H9 (cell line): ENCODE results near the gene DNAAF1. TPM values are rescaled to one million over a fixed set of nuclear protein-coding genes. Genes with fewer than 3 reads are reported as not detected.

Source experiments
- DNase-seq: peaks from one replicate; pipeline ENCODE4 v3.0.0-alpha.2; 2017
- H2AFZ ChIP-seq: one replicate; pipeline ENCODE4 v1.6.1; 2013; ENCODE audit warnings: mild to moderate bottlenecking, low read length, control low read depth, moderate library complexity
- H2AK5ac ChIP-seq: 2 replicates; pipeline ENCODE4 v1.6.1; 2013; ENCODE audit warnings: low read length, control low read depth, mixed read lengths; ENCODE audit not compliant: insufficient read length
- H2BK120ac ChIP-seq: one replicate; pipeline ENCODE4 v1.6.1; 2013; ENCODE audit warnings: low read depth, mild to moderate bottlenecking, low read length, control low read depth, inconsistent platforms; ENCODE audit not compliant: poor library complexity, severe bottlenecking
- H2BK12ac ChIP-seq: 2 replicates; pipeline ENCODE4 v1.6.1; 2013; ENCODE audit warnings: low read length, control low read depth, mixed read lengths, low read depth; ENCODE audit not compliant: insufficient read length
- H2BK15ac ChIP-seq: 2 replicates; pipeline ENCODE4 v1.6.1; 2013; ENCODE audit warnings: low read depth, low read length, control low read depth
- H2BK20ac ChIP-seq: one replicate; pipeline ENCODE4 v1.6.1; 2013; ENCODE audit warnings: low read depth, mild to moderate bottlenecking, low read length, control low read depth, inconsistent platforms; ENCODE audit not compliant: poor library complexity, severe bottlenecking
- H2BK5ac ChIP-seq: 2 replicates; pipeline ENCODE4 v1.6.1; 2013; ENCODE audit warnings: low read length, control low read depth, mixed read lengths; ENCODE audit not compliant: insufficient read length
- H3K14ac ChIP-seq: 2 replicates; pipeline ENCODE4 v1.6.1; 2013; ENCODE audit warnings: low read length, control low read depth; ENCODE audit not compliant: insufficient read depth
- H3K18ac ChIP-seq: 2 replicates; pipeline ENCODE4 v1.6.1; 2013; ENCODE audit warnings: low read depth, mild to moderate bottlenecking, mixed read lengths, low read length, control low read depth; ENCODE audit not compliant: insufficient read length
- H3K23ac ChIP-seq: 2 replicates; pipeline ENCODE4 v1.6.1; 2013; ENCODE audit warnings: low read length, control low read depth, mixed read lengths, low read depth; ENCODE audit not compliant: insufficient read length
- H3K23me2 ChIP-seq: 2 replicates; pipeline ENCODE4 v1.6.1; 2013; ENCODE audit warnings: low read depth, mild to moderate bottlenecking, mixed read lengths, low read length, control low read depth; ENCODE audit not compliant: insufficient read length, poor library complexity, severe bottlenecking
- H3K27ac ChIP-seq: 2 replicates; pipeline ENCODE4 v1.5.1; 2013; ENCODE audit warnings: low read length, control low read depth, mixed read lengths, low read depth; ENCODE audit not compliant: insufficient read length
- H3K27me3 ChIP-seq: 2 replicates; pipeline ENCODE4 v1.6.1; 2013; ENCODE audit warnings: low read length, control low read depth, inconsistent platforms; ENCODE audit not compliant: insufficient read depth
- H3K4ac ChIP-seq: 2 replicates; pipeline ENCODE4 v1.6.1; 2013; ENCODE audit warnings: low read depth, mild to moderate bottlenecking, control low read depth, inconsistent platforms, low read length, moderate library complexity
- H3K4me1 ChIP-seq: 2 replicates; pipeline ENCODE4 v1.6.1; 2013; ENCODE audit warnings: low read length, control low read depth, inconsistent platforms; ENCODE audit not compliant: insufficient read depth
- H3K4me2 ChIP-seq: 2 replicates; pipeline ENCODE4 v1.6.1; 2013; ENCODE audit warnings: low read length, control low read depth, mixed read lengths; ENCODE audit not compliant: insufficient read length, insufficient read depth
- H3K56ac ChIP-seq: 2 replicates; pipeline ENCODE4 v1.6.1; 2013; ENCODE audit warnings: low read depth, mild to moderate bottlenecking, mixed read lengths, low read length, control low read depth; ENCODE audit not compliant: insufficient read length
- H3K79me1 ChIP-seq: 2 replicates; pipeline ENCODE4 v1.6.1; 2013; ENCODE audit warnings: low read depth, mild to moderate bottlenecking, moderate library complexity, low read length, control low read depth, inconsistent platforms; ENCODE audit not compliant: insufficient read depth, poor library complexity, severe bottlenecking
- H3K79me2 ChIP-seq: 2 replicates; pipeline ENCODE4 v1.6.1; 2013; ENCODE audit warnings: low read length, control low read depth, inconsistent platforms; ENCODE audit not compliant: insufficient read depth
- H3K9ac ChIP-seq: 2 replicates; pipeline ENCODE4 v1.6.1; 2013; ENCODE audit warnings: low read length, control low read depth, mixed read lengths; ENCODE audit not compliant: insufficient read length; ENCODE audit errors: extremely low read depth
- H3K9me3 ChIP-seq: one replicate; pipeline ENCODE4 v1.6.1; 2013; ENCODE audit warnings: low read depth, low read length, inconsistent platforms; ENCODE audit not compliant: control insufficient read depth
- H3T11ph ChIP-seq: one replicate; pipeline ENCODE4 v1.6.1; 2013; ENCODE audit warnings: mild to moderate bottlenecking, low read length, control low read depth, inconsistent platforms
- H4K20me1 ChIP-seq: one replicate; pipeline ENCODE4 v1.6.1; 2013; ENCODE audit not compliant: control insufficient read depth, insufficient read length, insufficient read depth
- H4K5ac ChIP-seq: 2 replicates; pipeline ENCODE4 v1.6.1; 2013; ENCODE audit warnings: low read depth, mild to moderate bottlenecking, mixed read lengths, low read length, control low read depth; ENCODE audit not compliant: insufficient read length
- H4K8ac ChIP-seq: replicated peaks from 2 replicates; pipeline ENCODE4 v1.6.1; 2013; ENCODE audit warnings: low read length, control low read depth, mixed read lengths, low read depth; ENCODE audit not compliant: insufficient read length
- H4K91ac ChIP-seq: 2 replicates; pipeline ENCODE4 v1.6.1; 2013; ENCODE audit warnings: low read depth, mild to moderate bottlenecking, moderate library complexity, mixed read lengths, low read length, control low read depth; ENCODE audit not compliant: insufficient read length
- H3K27ac Mint-ChIP-seq, 3 experiments: 2 replicates in 2 of 3; 3 replicates in 1 of 3; pipeline ENCODE4 v1.8.0; 2020 to 2021; ENCODE audit warnings: mixed read lengths in 3 of 3, mild to moderate bottlenecking in 1 of 3, moderate library complexity in 1 of 3
- H3K27me3 Mint-ChIP-seq: 2 replicates; pipeline ENCODE4 v1.8.0; 2021; ENCODE audit warnings: low read depth, mild to moderate bottlenecking, moderate library complexity, mixed read lengths
- H3K36me3 Mint-ChIP-seq, 3 experiments: 2 replicates in 2 of 3; 3 replicates in 1 of 3; pipeline ENCODE4 v1.8.0; 2020 to 2021; ENCODE audit warnings: low read depth in 3 of 3, mixed read lengths in 3 of 3; ENCODE audit not compliant: insufficient read depth in 1 of 3
- H3K4me1 Mint-ChIP-seq, 2 experiments: 2 replicates each; pipeline ENCODE4 v1.8.0; 2020; ENCODE audit warnings: mixed read lengths in 2 of 2
- H3K4me3 Mint-ChIP-seq, 2 experiments: 2 replicates in 1 of 2; 3 replicates in 1 of 2; pipeline ENCODE4 v1.8.0; 2020 to 2021; ENCODE audit warnings: mild to moderate bottlenecking in 2 of 2, mixed read lengths in 2 of 2, moderate library complexity in 1 of 2
- H3K9me3 Mint-ChIP-seq, 2 experiments: 2 replicates in 1 of 2; 3 replicates in 1 of 2; pipeline ENCODE4 v1.8.0; 2020; ENCODE audit warnings: mild to moderate bottlenecking in 2 of 2, mixed read lengths in 2 of 2, moderate library complexity in 1 of 2
- CTCF ChIP-seq: fragments of 200-600 bp; sonication (generic); conservative IDR thresholded peaks from 3 replicates; pipeline ENCODE4 v1.8.0; 2021; ENCODE audit warnings: antibody characterized with exemption, mild to moderate bottlenecking
- WGBS: extraction: QIAGEN DNeasy Blood & Tissue Kit; methylation state at CpG from one replicate; pipeline ENCODE4 v1.1.7; 2013; ENCODE audit warnings: missing lambda C conversion rate, low lambda C conversion rate, mixed read lengths; ENCODE audit not compliant: insufficient read length; ENCODE audit errors: extremely low coverage; 5-methylcytosine and 5-hydroxymethylcytosine counted together
- total RNA-seq: library from RNA; stranded (reverse); gene quantifications from 2 replicates; pipeline ENCODE4 v1.2.1, GENCODE V29; 2021

DNAAF1 gene
- total RNA-seq, 1 experiment from 2014 or later = not detected

- no peaks in the 10 kb centered on the region for H3K9me3 Mint-ChIP-seq
- H3T11ph ChIP-seq = no peak overlapping the region
- H2AFZ ChIP-seq = no peak overlapping the region
Observed at GRCh38 chr16:84150926-84151325, 5.8 kb downstream of the DNAAF1 start.

More at GRCh38 chr16:84150926-84151325, 5.8 kb downstream of the DNAAF1 start:
- no peak for DNase-seq
- no peak overlapping the region for H3K18ac ChIP-seq
- no peak overlapping the region for H2BK120ac ChIP-seq
- H4K91ac ChIP-seq = no peak overlapping the region
- no peak overlapping the region for H2BK12ac ChIP-seq
- H3K23me2 ChIP-seq = no peaks in the 10 kb centered on the region
- H2BK20ac ChIP-seq = no peak overlapping the region
- H4K8ac ChIP-seq = no peak overlapping the region
- no peak overlapping the region for H3K9ac ChIP-seq
- Mint-ChIP-seq H3K4me3 (no peak overlapping the region), H3K36me3 (no peaks in the 10 kb centered on the region), H3K27ac (no peak overlapping the region), H3K4me1 (peaks cover 0 to 6% of the 10 kb centered on the region in 2 experiments; a peak in 2 of 4 replicates), H3K27me3 (peaks cover 19% of the 10 kb centered on the region)
- H3K4me1 ChIP-seq = no peaks in the 10 kb centered on the region
- no peak overlapping the region for H3K4me2 ChIP-seq
- H3K27me3 ChIP-seq = no peaks in the 10 kb centered on the region
- H4K5ac ChIP-seq = no peak overlapping the region
- no peak overlapping the region for H3K56ac ChIP-seq
- H3K79me1 ChIP-seq = no peaks in the 10 kb centered on the region
- H2BK5ac ChIP-seq = no peak overlapping the region
- TF ChIP-seq CTCF = no peak
- no peaks in the 10 kb centered on the region for H4K20me1 ChIP-seq
- H3K14ac ChIP-seq = no peak overlapping the region
- no peak overlapping the region for H2AK5ac ChIP-seq
- no peak overlapping the region for H3K27ac ChIP-seq
- H2BK15ac ChIP-seq = no peak overlapping the region
- no CpG with 5 or more reads among the region's 3 CpGs for WGBS
- no peak overlapping the region for H3K4ac ChIP-seq
- no peaks in the 10 kb centered on the region for H3K9me3 ChIP-seq
- no peaks in the 10 kb centered on the region for H3K79me2 ChIP-seq
- H3K23ac ChIP-seq = no peak overlapping the region
